GM12878 (cell line): ENCODE measurements around the gene RASAL2. TPM values are rescaled to one million over a fixed set of nuclear protein-coding genes. Genes with fewer than 3 reads are reported as not detected.

Source experiments
- ATAC-seq: fragments of 200-7000 bp; cut with Tn5 transposase; 3 replicates; pipeline ENCODE4 v1.9.1; 2020; ENCODE audit warnings: mild to moderate bottlenecking, moderate library complexity
- BruUV-seq: library from RNA; stranded (reverse); fragments of 400-500 nt; replicated peaks from 2 replicates; lab custom pipeline; 2021; lab: Mats Ljungman, UMichigan
- CTCF ChIA-PET: fragments of 300-600 bp; sonication (Branson Sonifier 250); formaldehyde crosslinking; extraction: SDS; loops from one replicate; lab custom pipeline; 2021; ENCODE audit warnings: inconsistent platforms; lab: Yijun Ruan, JAX
- POLR2A ChIA-PET: fragments of 350-600 bp; formaldehyde crosslinking; extraction: SDS; loops from one replicate; lab custom pipeline; 2021; ENCODE audit warnings: inconsistent platforms; lab: Charles Lee
- RAD21 ChIA-PET: fragments of 300-600 bp; sonication (Branson Sonifier 250); formaldehyde crosslinking; loops from one replicate; lab custom pipeline; 2023; ENCODE audit warnings: antibody characterized with exemption; ENCODE audit not compliant: unreplicated experiment; lab: Charles Lee
- SMC1A ChIA-PET: fragments of 300-600 bp; sonication (Branson Sonifier 250); formaldehyde crosslinking; loops from one replicate; lab custom pipeline; 2023; ENCODE audit not compliant: unreplicated experiment, uncharacterized antibody; lab: Charles Lee
- DNase-seq: peaks from one replicate; pipeline ENCODE4 v3.0.0-alpha.2; 2011; ENCODE audit warnings: low read depth, low spot score
- FAIRE-seq: peaks from 3 replicates; lab custom pipeline; 2011; peaks lifted over from hg19 to GRCh38; lab: Jason Lieb, UNC
- H2AFZ ChIP-seq: 2 replicates; pipeline ENCODE4 v1.6.0; 2011; ENCODE audit warnings: low read depth, low read length, control low read depth; ENCODE audit not compliant: control insufficient read depth
- H3K27ac ChIP-seq: 2 replicates; pipeline ENCODE4 v1.5.1; 2011; ENCODE audit warnings: control low read depth; ENCODE audit not compliant: control insufficient read depth, insufficient read depth
- H3K27me3 ChIP-seq, 2 experiments: replicated peaks in 1 of 2; 2 replicates each; pipeline versions ENCODE4 v1.6.0 to v1.6.1; 2011; ENCODE audit warnings: low read length in 1 of 2; ENCODE audit not compliant: control insufficient read depth in 2 of 2, insufficient read depth in 2 of 2
- H3K36me3 ChIP-seq, 2 experiments: 2 replicates each; pipeline ENCODE4 v1.5.1; 2011; ENCODE audit warnings: low read length in 1 of 2; ENCODE audit not compliant: control insufficient read depth in 2 of 2, insufficient read depth in 2 of 2
- H3K4me1 ChIP-seq: 2 replicates; pipeline ENCODE4 v1.6.1; 2011; ENCODE audit warnings: mild to moderate bottlenecking, low read length, moderate library complexity, mixed read lengths; ENCODE audit not compliant: control insufficient read depth, insufficient read depth
- H3K4me2 ChIP-seq: 2 replicates; pipeline ENCODE4 v1.6.0; 2011; ENCODE audit warnings: control low read depth; ENCODE audit not compliant: control insufficient read depth, insufficient read depth
- H3K4me3 ChIP-seq: fragments of 200-600 bp; sonication (generic); 2 replicates; pipeline ENCODE4 v1.5.1; 2016
- H3K79me2 ChIP-seq: 2 replicates; pipeline ENCODE4 v1.6.0; 2011; ENCODE audit warnings: low read length; ENCODE audit not compliant: control insufficient read depth, insufficient read depth
- H3K9ac ChIP-seq: 2 replicates; pipeline ENCODE4 v1.8.0; 2011; ENCODE audit warnings: low read length, control low read depth, mixed read lengths; ENCODE audit not compliant: control insufficient read depth, insufficient read depth
- H3K9me3 ChIP-seq: replicated peaks from 3 replicates; pipeline ENCODE4 v1.5.1; 2011; ENCODE audit warnings: mild to moderate bottlenecking, low read length; ENCODE audit not compliant: control insufficient read depth, insufficient read depth
- H4K20me1 ChIP-seq: 2 replicates; pipeline ENCODE4 v1.6.0; 2011; ENCODE audit not compliant: control insufficient read depth, insufficient read depth
- HCFC1 ChIP-seq: fragments of 150-350 bp; IDR thresholded peaks from 2 replicates; pipeline ENCODE4 v1.6.1; 2014; ENCODE audit warnings: low read length
- IKZF2 ChIP-seq, 2 experiments: fragments of 450-650 bp; IDR thresholded peaks; 2 replicates each; pipeline ENCODE4 v1.6.1; 2017; ENCODE audit warnings: mild to moderate bottlenecking in 2 of 2, moderate library complexity in 2 of 2
- IRF3 ChIP-seq: fragments of 450-650 bp; IDR thresholded peaks from 2 replicates; pipeline ENCODE4 v1.6.1; 2014; ENCODE audit warnings: mild to moderate bottlenecking
- JUND ChIP-seq: IDR thresholded peaks from 2 replicates; pipeline ENCODE4 v1.6.1; 2012; ENCODE audit warnings: low read depth, mild to moderate bottlenecking, low read length, improper control_type of control experiment, moderate library complexity
- KLF5 ChIP-seq: fragments of 450-650 bp; IDR thresholded peaks from 2 replicates; pipeline ENCODE4 v1.6.1; 2014; ENCODE audit warnings: mild to moderate bottlenecking; ENCODE audit not compliant: partially characterized antibody
- MEF2A ChIP-seq: IDR thresholded peaks from 2 replicates; pipeline ENCODE4 v1.6.1; 2011; ENCODE audit warnings: low read depth, mild to moderate bottlenecking, low read length, moderate library complexity; ENCODE audit not compliant: insufficient read depth
- MEF2B ChIP-seq: fragments of 450-650 bp; IDR thresholded peaks from 2 replicates; pipeline ENCODE4 v1.6.1; 2018; ENCODE audit warnings: mild to moderate bottlenecking, moderate library complexity; ENCODE audit not compliant: partially characterized antibody, poor library complexity, severe bottlenecking
- PML ChIP-seq: IDR thresholded peaks from 2 replicates; pipeline ENCODE4 v1.6.1; 2012; ENCODE audit warnings: low read length, inconsistent platforms
- RB1 ChIP-seq: fragments of 450-650 bp; formaldehyde crosslinking; IDR thresholded peaks from 2 replicates; pipeline ENCODE4 v1.6.1; 2017; ENCODE audit warnings: mild to moderate bottlenecking, borderline replicate concordance
- SIN3A ChIP-seq: IDR thresholded peaks from 2 replicates; pipeline ENCODE4 v1.6.1; 2012; ENCODE audit warnings: low read depth, low read length, improper control_type of control experiment
- SPI1 ChIP-seq: IDR thresholded peaks from 2 replicates; pipeline ENCODE4 v1.6.1; 2011; ENCODE audit warnings: low read depth, mild to moderate bottlenecking, low read length, moderate library complexity, borderline replicate concordance; ENCODE audit not compliant: insufficient read depth
- SREBF1 ChIP-seq: IDR thresholded peaks from 2 replicates; pipeline ENCODE4 v1.6.1; 2012; ENCODE audit warnings: mild to moderate bottlenecking, low read length
- SUZ12 ChIP-seq: fragments of 200-600 bp; sonication (generic); IDR thresholded peaks from one replicate; pipeline ENCODE4 v1.6.1; 2018; ENCODE audit warnings: antibody characterized with exemption, mild to moderate bottlenecking; ENCODE audit not compliant: unreplicated experiment
- WRNIP1 ChIP-seq: IDR thresholded peaks from 2 replicates; pipeline ENCODE4 v1.6.1; 2011; ENCODE audit warnings: low read depth, low read length, improper control_type of control experiment, borderline replicate concordance
- ZBTB33 ChIP-seq: fragments of 450-650 bp; IDR thresholded peaks from 2 replicates; pipeline ENCODE4 v1.6.1; 2017; ENCODE audit warnings: mild to moderate bottlenecking
- ZNF217 ChIP-seq: fragments of 450-650 bp; IDR thresholded peaks from 2 replicates; pipeline ENCODE4 v1.6.1; 2017; ENCODE audit warnings: antibody characterized with exemption, mild to moderate bottlenecking
- WGBS: methylation state at CpG from one replicate; pipeline ENCODE4 v1.1.6; 2016; ENCODE audit warnings: low lambda C conversion rate; ENCODE audit not compliant: insufficient replicate concordance, insufficient coverage; ENCODE audit errors: missing lambda C conversion rate; 5-methylcytosine and 5-hydroxymethylcytosine counted together
- in situ Hi-C: fragments of 300-500 bp; cut with MboI; formaldehyde crosslinking; loops from 9 replicates; pipeline ENCODE4 v1.14.3; 2018; ENCODE audit warnings: mixed read lengths
- intact Hi-C: fragments of 100-400 bp; cut with micrococcal nuclease; formaldehyde crosslinking; loops from one replicate; pipeline ENCODE4 v1.14.2; 2022; ENCODE audit not compliant: unreplicated experiment
- polyA plus RNA-seq, 11 experiments: library from polyadenylated mRNA; depleted of rRNA in 4 of 11; unstranded in 6 of 11; stranded (reverse) in 5 of 11; fragments of >200 nt; fragmentation: Nextera tagmentation in 4 of 11; fragmentation: Illumina TruSeq in 1 of 11; extraction: Ambion mirVana in 4 of 11; extraction: Trizol in 1 of 11; gene quantifications; 1 replicate in 1 of 11; 2 replicates in 10 of 11; pipeline versions ENCODE4 v1.2.1 to v1.2.3, GENCODE V29; 2011 to 2016; ENCODE audit warnings: inconsistent platforms in 2 of 11, missing spikeins in 2 of 11, low read depth in 1 of 11
- total RNA-seq, 4 experiments: library from RNA; depleted of rRNA in 3 of 4; stranded (reverse); fragments of >200 nt in 3 of 4; fragmentation: Illumina TruSeq in 1 of 4; extraction: Trizol in 1 of 4; gene quantifications; 2 replicates each; pipeline versions ENCODE4 v1.2.1 to v1.2.3, GENCODE V29; 2013 to 2021

Gene RASAL2
- total and polyA plus RNA-seq, 10 of the 15 experiments (the other 5 are each of a cell fraction or from before 2014, with no cell fraction given): 0.02 to 6.9 (median 0.17) TPM; not detected in 1

- TF ChIP-seq ZBTB33 (no peak), SPI1 (no peak), ZNF217 (no peak), IRF3 (no peak), HCFC1 (no peak)
These were observed 410.4 kb downstream of the RASAL2 start (continued) for GRCh38 chr1:178504286-178504685.

GRCh38 chr1:178506177-178506576, 412.3 kb downstream of the RASAL2 start:
- Histone ChIP-seq H3K9me3 (no peaks in the 10 kb centered on the region), H2AFZ (no peak overlapping the region), H3K4me3 (no peak overlapping the region), H3K27me3 (no peaks in the 10 kb centered on the region), H3K9ac (no peak overlapping the region), H3K36me3 (no peaks in the 10 kb centered on the region), H3K4me1 (no peaks in the 10 kb centered on the region), H3K79me2 (no peaks in the 10 kb centered on the region), H3K4me2 (no peak overlapping the region), H3K27ac (no peak overlapping the region), H4K20me1 (no peaks in the 10 kb centered on the region)
- ChIA-PET RAD21 (interaction anchor here (1.0 to 1.5 kb wide), 2 partner anchors 146 to 195 kb away, joined by 3 to 5 read pairs; no protein-coding TSS in a partner anchor), CTCF (interaction anchor here (1.0 to 11.2 kb wide), 6 partner anchors 8 to 206 kb away, joined by 3 to 187 read pairs (median 4); no protein-coding TSS in a partner anchor), POLR2A (no interaction called here), SMC1A (interaction anchor here (1.1 to 7.4 kb wide), 2 partner anchors 194 to 751 kb away, joined by 3 to 73 read pairs; no protein-coding TSS in a partner anchor)
- intact Hi-C loops (no loop called here), in situ Hi-C loops (no loop called here)
- no peak for FAIRE-seq
- ATAC-seq: no peak
- WGBS: 6% methylated on average over 6 of the region's 6 CpGs
- DNase-seq: no peak
- BruUV-seq: no TSS peak
- TF ChIP-seq SUZ12 (no peak), IRF3 (no peak), SIN3A (no peak), RB1 (no peak), PML (no peak), WRNIP1 (no peak), JUND (no peak), MEF2A (no peak), IKZF2 (IDR thresholded peaks at IDR 0.05) (no peak), SREBF1 (no peak), MEF2B (no peak), KLF5 (no peak)
